ENCODE results near the gene SPNS2. TPM values are rescaled to one million over a fixed set of nuclear protein-coding genes. Genes with fewer than 3 reads are reported as not detected.
A peak's percentile ranks its signal among the peaks of the same experiment; 100 is the strongest.

SPNS2 gene
- total RNA-seq, 6 donors from 2014 or later, result 41.8 to 89.1 (median 55.2) TPM

- TF ChIP-seq POLR2A (IDR thresholded peaks at IDR 0.05) (no peak), EP300 (IDR thresholded peaks at IDR 0.05) (no peak)
- TF ChIP-seq, protein P1, sequence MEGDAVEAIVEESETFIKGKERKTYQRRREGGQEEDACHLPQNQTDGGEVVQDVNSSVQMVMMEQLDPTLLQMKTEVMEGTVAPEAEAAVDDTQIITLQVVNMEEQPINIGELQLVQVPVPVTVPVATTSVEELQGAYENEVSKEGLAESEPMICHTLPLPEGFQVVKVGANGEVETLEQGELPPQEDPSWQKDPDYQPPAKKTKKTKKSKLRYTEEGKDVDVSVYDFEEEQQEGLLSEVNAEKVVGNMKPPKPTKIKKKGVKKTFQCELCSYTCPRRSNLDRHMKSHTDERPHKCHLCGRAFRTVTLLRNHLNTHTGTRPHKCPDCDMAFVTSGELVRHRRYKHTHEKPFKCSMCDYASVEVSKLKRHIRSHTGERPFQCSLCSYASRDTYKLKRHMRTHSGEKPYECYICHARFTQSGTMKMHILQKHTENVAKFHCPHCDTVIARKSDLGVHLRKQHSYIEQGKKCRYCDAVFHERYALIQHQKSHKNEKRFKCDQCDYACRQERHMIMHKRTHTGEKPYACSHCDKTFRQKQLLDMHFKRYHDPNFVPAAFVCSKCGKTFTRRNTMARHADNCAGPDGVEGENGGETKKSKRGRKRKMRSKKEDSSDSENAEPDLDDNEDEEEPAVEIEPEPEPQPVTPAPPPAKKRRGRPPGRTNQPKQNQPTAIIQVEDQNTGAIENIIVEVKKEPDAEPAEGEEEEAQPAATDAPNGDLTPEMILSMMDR (IDR thresholded peaks at IDR 0.05), result no peak
- Histone ChIP-seq H3K27ac (no peak overlapping the region), H3K27me3 (peaks cover 0 to 17% (median 5%) of the 10 kb centered on the region in 4 donors), H3K4me1 (peaks cover 13 to 20% (median 15%) of the 10 kb centered on the region in 4 donors), H3K36me3 (no peaks in the 10 kb centered on the region), H3K9me3 (no peaks in the 10 kb centered on the region), H3K4me3 (no peak overlapping the region)
- ATAC-seq (ENCODE audit: low FRiP score in 2 of 2) (no peak), DNase-seq (no peak)
- 84 to 86% methylated on average over 4 to 8 of the region's 8 CpGs for WGBS, 2 donors
Measured at GRCh38 chr17:4582691-4583090, 84.0 kb downstream of the SPNS2 start.

DNA sequence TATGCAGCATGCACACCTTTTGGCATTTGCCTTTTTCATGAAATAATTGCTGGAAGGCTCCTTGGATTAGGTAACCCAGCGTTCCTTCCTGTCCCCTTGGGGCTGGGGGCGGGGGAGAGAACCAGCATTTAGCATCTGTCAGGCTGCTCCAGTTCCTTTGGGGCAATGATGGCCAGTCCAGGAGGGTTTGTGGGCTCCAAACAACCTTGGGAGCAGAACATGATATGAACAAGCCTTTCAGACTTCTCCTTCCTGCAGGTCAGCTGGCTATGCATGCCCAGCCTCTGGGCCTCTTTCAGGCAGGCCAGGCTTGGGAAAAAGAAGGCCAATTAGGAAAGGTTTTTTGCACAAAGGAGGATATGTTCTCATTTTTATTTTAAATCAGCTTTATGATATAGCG, 84.5 kb downstream of the SPNS2 start:
- no peak overlapping the region for H3K4me3 ChIP-seq
- H3K27me3 ChIP-seq, result peaks cover 0 to 17% (median 5%) of the 10 kb centered on the region in 4 donors
- no peaks in the 10 kb centered on the region for H3K9me3 ChIP-seq
- no peak for DNase-seq
- H3K36me3 ChIP-seq, result no peaks in the 10 kb centered on the region
- no peak overlapping the region for H3K27ac ChIP-seq
- no peak for ATAC-seq (ENCODE audit: low FRiP score in 2 of 2)
- TF ChIP-seq POLR2A (IDR thresholded peaks at IDR 0.05) (no peak), EP300 (IDR thresholded peaks at IDR 0.05) (no peak), POLR2AphosphoS5 (IDR thresholded peaks at IDR 0.05) (no peak)
- peaks cover 13 to 20% (median 15%) of the 10 kb centered on the region in 4 donors for H3K4me1 ChIP-seq
- WGBS, 2 donors, result 80 to 83% methylated on average over 2 to 3 of the region's 3 CpGs

DNA sequence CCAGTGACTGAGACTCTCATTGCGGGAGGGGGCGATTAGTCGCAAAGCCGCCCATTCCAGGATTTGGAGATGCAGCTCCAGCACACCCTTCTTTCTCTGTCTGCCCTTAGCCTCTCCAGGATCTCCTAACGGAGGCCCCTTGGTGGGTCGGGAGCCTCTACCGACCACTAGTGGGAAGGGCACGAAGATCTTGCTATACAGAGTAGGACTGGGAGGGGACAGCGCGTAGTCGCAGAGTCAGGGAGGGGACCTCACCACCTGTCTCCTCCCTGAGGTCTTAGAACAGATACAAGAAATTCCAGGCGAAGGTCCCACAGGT, 85.1 kb downstream of the SPNS2 start:
- H3K27ac ChIP-seq, result peak overlapping the region; percentile 39 to 73 (median 48)
- DNase-seq, result no peak
- peaks cover 0 to 17% (median 5%) of the 10 kb centered on the region in 4 donors for H3K27me3 ChIP-seq

DNA sequence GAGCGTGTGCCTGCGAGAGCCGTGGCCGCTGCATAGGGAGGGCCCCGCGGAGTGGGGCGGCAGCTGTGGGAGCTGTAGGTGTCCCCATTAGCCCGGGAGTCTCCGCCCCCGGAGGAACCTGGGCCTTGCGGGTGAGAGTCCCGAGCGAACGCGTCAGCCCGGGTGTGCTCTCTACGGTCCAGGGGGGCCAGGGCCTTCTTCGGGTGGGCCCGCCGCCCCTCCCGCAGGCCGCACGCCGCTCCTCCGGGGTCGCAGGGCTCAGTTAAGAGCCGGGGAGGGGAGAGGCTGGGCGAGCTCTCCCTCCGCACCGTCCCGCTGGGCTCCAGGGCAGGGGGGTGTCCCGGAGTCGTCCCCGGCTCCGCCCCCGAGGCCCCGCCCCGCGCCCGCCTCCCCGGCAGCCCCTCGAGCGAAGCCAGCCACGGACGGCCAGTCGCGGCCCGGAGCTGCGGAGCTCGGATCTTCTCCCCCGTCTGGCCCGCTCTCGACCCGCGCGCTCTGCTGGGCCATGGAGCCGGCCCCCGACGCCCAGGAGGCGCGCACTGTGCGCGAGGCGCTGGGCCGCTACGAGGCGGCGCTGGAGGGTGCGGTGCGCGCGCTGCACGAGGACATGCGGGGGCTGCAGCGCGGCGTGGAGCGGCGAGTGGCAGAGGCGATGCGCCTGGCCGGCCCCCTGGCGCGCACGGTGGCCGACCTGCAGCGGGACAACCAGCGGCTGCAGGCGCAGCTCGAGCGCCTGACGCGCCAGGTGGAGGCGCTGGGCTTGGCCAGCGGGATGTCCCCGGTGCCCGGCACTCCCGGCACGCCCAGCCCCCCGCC, 85.6 kb downstream of the SPNS2 start, which contains the start of gene SMTNL2:
TSS of gene SMTNL2 (plus strand) at position 429 of the 816 bp plus-strand sequence. CDS start at position 506, 77 bp downstream.
- H3K4me3 ChIP-seq, result peak within 1 kb of the TSS; percentile 14 to 64 (median 52)
- no peaks in the 10 kb centered on the region for H3K36me3 ChIP-seq
- WGBS, 2 donors, result 0% methylated on average over 12 of the region's 100 CpGs; no CpG with 5 or more reads in 1 of the 2 donors
- H3K27me3 ChIP-seq, result peaks cover 0 to 17% (median 5%) of the 10 kb centered on the region in 4 donors
- H3K4me1 ChIP-seq, result peaks cover 13 to 20% (median 15%) of the 10 kb centered on the region in 4 donors
- H3K27ac ChIP-seq, result peak within 1 kb of the TSS; percentile 39 to 73 (median 48)
- no peaks in the 10 kb centered on the region for H3K9me3 ChIP-seq
- peak in 1 of 2 donors; percentile 63 for ATAC-seq (ENCODE audit: low FRiP score in 2 of 2)
- TF ChIP-seq, protein P1 (IDR thresholded peaks at IDR 0.05), result no peak
- peak in 2 of 4 donors; percentile 6 to 24 for TF ChIP-seq POLR2A (IDR thresholded peaks at IDR 0.05)
- TF ChIP-seq POLR2AphosphoS5 (IDR thresholded peaks at IDR 0.05), result peak in 1 of 2 donors; percentile 58
- peak in 1 of 2 donors; percentile 94 for DNase-seq

More for the DNA sequence above, 85.1 kb downstream of the SPNS2 start:
- TF ChIP-seq POLR2A (IDR thresholded peaks at IDR 0.05) (no peak), EP300 (IDR thresholded peaks at IDR 0.05) (no peak)
- TF ChIP-seq, protein P1 (IDR thresholded peaks at IDR 0.05), result peak in 1 of 6 experiments; percentile 39
- 12 to 36% methylated on average over 10 to 12 of the region's 12 CpGs for WGBS, 2 donors
- H3K9me3 ChIP-seq, result no peaks in the 10 kb centered on the region
- no peaks in the 10 kb centered on the region for H3K36me3 ChIP-seq
- peak in 1 of 2 donors; percentile 49 for ATAC-seq (ENCODE audit: low FRiP score in 2 of 2)
- peaks cover 13 to 20% (median 15%) of the 10 kb centered on the region in 4 donors for H3K4me1 ChIP-seq
- peak overlapping the region in 3 of 4 donors; percentile 48 to 64 (median 56) for H3K4me3 ChIP-seq

GRCh38 chr17:4584917-4585637, 86.4 kb downstream of the SPNS2 start:
- WGBS, 2 donors, result 37 to 58% methylated on average over 19 to 30 of the region's 57 CpGs
- H3K27ac ChIP-seq, result peak overlapping the region in 3 of 4 donors; percentile 29 to 56 (median 43)
- peak overlapping the region in 3 of 4 donors; percentile 48 to 64 (median 56) for H3K4me3 ChIP-seq
- no peak for TF ChIP-seq POLR2A (IDR thresholded peaks at IDR 0.05)
- no peak for TF ChIP-seq EP300 (IDR thresholded peaks at IDR 0.05)
- TF ChIP-seq, protein P1 (IDR thresholded peaks at IDR 0.05), result no peak
- TF ChIP-seq POLR2AphosphoS5 (IDR thresholded peaks at IDR 0.05), result no peak
- peaks cover 0 to 17% (median 5%) of the 10 kb centered on the region in 4 donors for H3K27me3 ChIP-seq
- ATAC-seq (ENCODE audit: low FRiP score in 2 of 2), result no peak
- no peaks in the 10 kb centered on the region for H3K9me3 ChIP-seq
- no peaks in the 10 kb centered on the region for H3K36me3 ChIP-seq
- peak in 1 of 2 donors; percentile 86 for DNase-seq
- peaks cover 13 to 20% (median 15%) of the 10 kb centered on the region in 4 donors for H3K4me1 ChIP-seq

Data from upper lobe of left lung (tissue), 6 donors.